ENCODE data around the gene PLEKHF1.

The PLEKHF1 gene

DNA sequence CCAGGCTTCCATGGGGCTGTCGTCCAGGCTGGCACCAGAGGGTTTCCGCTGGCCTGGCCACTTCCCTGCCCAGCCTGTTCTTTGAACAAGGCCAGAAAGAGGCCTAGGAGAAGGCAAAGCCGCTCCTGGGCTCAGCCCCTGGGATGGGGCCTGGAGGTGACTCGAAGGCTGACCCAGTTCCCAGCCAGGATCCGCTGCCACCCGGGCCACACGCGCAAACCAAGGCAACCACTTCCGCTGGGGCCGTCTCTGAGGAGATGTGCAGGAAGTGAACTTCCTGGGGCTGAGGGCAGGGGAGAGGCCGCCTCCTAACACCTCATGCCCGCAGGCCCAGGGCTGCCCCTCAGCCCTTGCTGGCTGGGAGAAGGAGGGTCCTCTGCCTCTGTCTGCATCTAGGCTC lies 15.2 kb downstream of the PLEKHF1 start:
- Histone ChIP-seq H3K4ac (ENCODE audit: low read depth, low read length) (no peak overlapping the region), H3K9ac (ENCODE audit: low read length) (no peak overlapping the region), H3K18ac (ENCODE audit: low read length) (no peak overlapping the region), H3K4me3 (ENCODE audit: low read depth, low read length) (no peak overlapping the region), H2BK120ac (ENCODE audit: insufficient read depth, low read length, poor library complexity) (no peak overlapping the region), H3K9me3 (ENCODE audit: insufficient read depth, low read depth, low read length) (no peaks in the 10 kb centered on the region), H2AK5ac (ENCODE audit: low read length) (no peak overlapping the region), H2BK12ac (ENCODE audit: low read length) (no peak overlapping the region), H3K4me2 (ENCODE audit: low read length) (no peak overlapping the region), H3K14ac (ENCODE audit: low read length) (no peak overlapping the region), H4K8ac (ENCODE audit: low read depth, low read length) (no peak overlapping the region), H3K36me3 (ENCODE audit: control insufficient read depth in 1 of 2, insufficient read depth in 2 of 2, low read length in 2 of 2) (peaks cover 12 to 13% of the 10 kb centered on the region in 2 experiments), H3K23ac (ENCODE audit: low read length) (no peak overlapping the region), H4K91ac (ENCODE audit: low read depth, low read length) (no peak overlapping the region), H2BK5ac (ENCODE audit: low read depth, low read length, poor library complexity) (no peak overlapping the region), H3K79me2 (ENCODE audit: control insufficient read depth, insufficient read depth, low read length, poor library complexity) (no peaks in the 10 kb centered on the region), H3K79me1 (ENCODE audit: low read length) (no peaks in the 10 kb centered on the region), H4K12ac (ENCODE audit: low read depth, low read length) (no peak overlapping the region), H3K27ac (ENCODE audit: low read depth, low read length) (no peak overlapping the region), H3K27me3 (ENCODE audit: insufficient read depth, low read length) (no peaks in the 10 kb centered on the region), H2AFZ (ENCODE audit: insufficient read depth, low read length, poor library complexity) (no peak overlapping the region), H3K4me1 (ENCODE audit: control insufficient read depth in 1 of 2, insufficient read depth in 2 of 2, low read length in 2 of 2) (peaks cover 4% of the 10 kb centered on the region in 2 experiments)
- no peak for DNase-seq
- no CpG with 5 or more reads among the region's 12 CpGs for WGBS (ENCODE audit: extremely low coverage, insufficient coverage, insufficient read length)

- Histone ChIP-seq H4K8ac (ENCODE audit: low read depth, low read length) (no peak overlapping the region), H3K9ac (ENCODE audit: low read length) (no peak overlapping the region), H3K79me1 (ENCODE audit: low read length) (no peaks in the 10 kb centered on the region), H3K4me1 (ENCODE audit: control insufficient read depth in 1 of 2, insufficient read depth in 2 of 2, low read length in 2 of 2) (peaks cover 4% of the 10 kb centered on the region in 2 experiments), H3K4me3 (ENCODE audit: low read depth, low read length) (no peak overlapping the region), H3K4me2 (ENCODE audit: low read length) (no peak overlapping the region), H3K27me3 (ENCODE audit: insufficient read depth, low read length) (no peaks in the 10 kb centered on the region), H3K14ac (ENCODE audit: low read length) (no peak overlapping the region), H3K9me3 (ENCODE audit: insufficient read depth, low read depth, low read length) (no peaks in the 10 kb centered on the region), H2BK12ac (ENCODE audit: low read length) (no peak overlapping the region), H3K36me3 (ENCODE audit: control insufficient read depth in 1 of 2, insufficient read depth in 2 of 2, low read length in 2 of 2) (peaks cover 7 to 9% of the 10 kb centered on the region in 2 experiments), H2BK120ac (ENCODE audit: insufficient read depth, low read length, poor library complexity) (no peak overlapping the region), H2AFZ (ENCODE audit: insufficient read depth, low read length, poor library complexity) (no peak overlapping the region), H3K4ac (ENCODE audit: low read depth, low read length) (no peak overlapping the region), H3K23ac (ENCODE audit: low read length) (no peak overlapping the region), H2BK5ac (ENCODE audit: low read depth, low read length, poor library complexity) (no peak overlapping the region), H4K91ac (ENCODE audit: low read depth, low read length) (no peak overlapping the region), H2AK5ac (ENCODE audit: low read length) (no peak overlapping the region), H3K18ac (ENCODE audit: low read length) (no peak overlapping the region), H4K12ac (ENCODE audit: low read depth, low read length) (no peak overlapping the region), H3K79me2 (ENCODE audit: control insufficient read depth, insufficient read depth, low read length, poor library complexity) (no peaks in the 10 kb centered on the region), H3K27ac (ENCODE audit: low read depth, low read length) (no peak overlapping the region)
- DNase-seq = no peak
- WGBS (ENCODE audit: extremely low coverage, insufficient coverage, insufficient read length) = no CpG with 5 or more reads among the region's 7 CpGs
Observed at GRCh38 chr19:29680937-29681336, 15.7 kb downstream of the PLEKHF1 start.

DNA sequence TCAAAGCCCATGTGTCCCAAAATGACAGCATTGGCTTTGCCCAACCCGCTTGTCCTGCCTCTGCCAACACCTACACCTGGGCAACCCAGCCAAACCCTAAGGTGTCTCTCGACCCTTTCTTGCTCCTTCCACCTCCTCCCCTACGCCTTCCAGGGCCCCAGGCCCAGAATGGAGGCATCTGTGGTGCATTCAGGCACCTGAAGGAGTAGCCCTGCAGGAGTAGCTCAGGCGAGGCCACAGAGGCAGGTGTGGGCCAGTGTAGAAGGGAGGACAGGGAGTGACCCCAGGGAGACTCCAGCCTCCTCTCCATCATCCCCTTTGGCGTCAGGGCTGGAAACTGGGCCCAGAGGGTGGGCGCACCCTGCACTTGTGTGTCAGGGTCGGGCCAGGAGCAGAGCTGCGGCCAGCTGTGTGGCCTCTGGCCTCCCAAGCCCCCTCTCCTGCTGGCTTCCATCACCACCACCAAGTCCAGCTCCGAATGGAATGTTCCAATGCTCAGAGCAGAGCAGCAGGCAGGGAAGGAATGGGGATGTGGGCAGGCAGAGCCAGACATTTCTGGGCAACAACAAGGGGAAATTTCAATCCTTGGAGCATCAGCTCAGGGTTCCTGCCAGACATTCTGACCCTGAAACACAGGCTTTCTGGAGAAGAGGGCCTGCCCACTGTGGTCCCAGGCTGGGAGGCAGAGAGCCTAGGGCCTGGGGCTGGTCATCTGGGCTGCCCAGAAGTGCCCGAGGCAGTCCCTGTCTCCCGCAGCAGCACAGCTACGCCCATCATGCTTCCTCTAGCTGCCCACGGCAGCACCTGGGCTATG lies 16.4 kb downstream of the PLEKHF1 start:
- Histone ChIP-seq H3K4me3 (ENCODE audit: low read depth, low read length) (no peak overlapping the region), H3K9me3 (ENCODE audit: insufficient read depth, low read depth, low read length) (no peaks in the 10 kb centered on the region), H3K79me2 (ENCODE audit: control insufficient read depth, insufficient read depth, low read length, poor library complexity) (no peaks in the 10 kb centered on the region), H3K4ac (ENCODE audit: low read depth, low read length) (no peak overlapping the region), H3K79me1 (ENCODE audit: low read length) (no peaks in the 10 kb centered on the region), H3K4me2 (ENCODE audit: low read length) (no peak overlapping the region), H2BK120ac (ENCODE audit: insufficient read depth, low read length, poor library complexity) (no peak overlapping the region), H4K12ac (ENCODE audit: low read depth, low read length) (no peak overlapping the region), H3K4me1 (ENCODE audit: control insufficient read depth in 1 of 2, insufficient read depth in 2 of 2, low read length in 2 of 2) (peaks cover 4% of the 10 kb centered on the region in 2 experiments), H3K14ac (ENCODE audit: low read length) (no peak overlapping the region), H3K27ac (ENCODE audit: low read depth, low read length) (no peak overlapping the region), H2BK12ac (ENCODE audit: low read length) (no peak overlapping the region), H2BK5ac (ENCODE audit: low read depth, low read length, poor library complexity) (no peak overlapping the region), H3K36me3 (ENCODE audit: control insufficient read depth in 1 of 2, insufficient read depth in 2 of 2, low read length in 2 of 2) (peaks cover 3 to 7% of the 10 kb centered on the region in 2 experiments), H3K23ac (ENCODE audit: low read length) (no peak overlapping the region), H4K91ac (ENCODE audit: low read depth, low read length) (no peak overlapping the region), H3K27me3 (ENCODE audit: insufficient read depth, low read length) (no peaks in the 10 kb centered on the region), H2AK5ac (ENCODE audit: low read length) (no peak overlapping the region), H4K8ac (ENCODE audit: low read depth, low read length) (no peak overlapping the region), H3K18ac (ENCODE audit: low read length) (no peak overlapping the region), H2AFZ (ENCODE audit: insufficient read depth, low read length, poor library complexity) (no peak overlapping the region), H3K9ac (ENCODE audit: low read length) (no peak overlapping the region)
- DNase-seq = peak in 1 of 2 donors; percentile 59
- no CpG with 5 or more reads among the region's 13 CpGs for WGBS (ENCODE audit: extremely low coverage, insufficient coverage, insufficient read length)

- WGBS (ENCODE audit: extremely low coverage, insufficient coverage, insufficient read length) = no CpG with 5 or more reads among the region's 16 CpGs
- no peaks in the 10 kb centered on the region for H3K9me3 ChIP-seq (ENCODE audit: insufficient read depth, low read depth, low read length)
- H2BK5ac ChIP-seq (ENCODE audit: low read depth, low read length, poor library complexity) = no peak overlapping the region
- no peak overlapping the region for H4K12ac ChIP-seq (ENCODE audit: low read depth, low read length)
- no peak overlapping the region for H4K8ac ChIP-seq (ENCODE audit: low read depth, low read length)
- no peak overlapping the region for H2BK120ac ChIP-seq (ENCODE audit: insufficient read depth, low read length, poor library complexity)
- H3K4me2 ChIP-seq (ENCODE audit: low read length) = no peak overlapping the region
- H3K4ac ChIP-seq (ENCODE audit: low read depth, low read length) = no peak overlapping the region
- H3K4me3 ChIP-seq (ENCODE audit: low read depth, low read length) = no peak overlapping the region
- H2AK5ac ChIP-seq (ENCODE audit: low read length) = no peak overlapping the region
- no peaks in the 10 kb centered on the region for H3K79me1 ChIP-seq (ENCODE audit: low read length)
- H3K4me1 ChIP-seq (ENCODE audit: control insufficient read depth in 1 of 2, insufficient read depth in 2 of 2, low read length in 2 of 2) = peaks cover 4% of the 10 kb centered on the region in 2 experiments
- H3K18ac ChIP-seq (ENCODE audit: low read length) = no peak overlapping the region
- H3K9ac ChIP-seq (ENCODE audit: low read length) = no peak overlapping the region
- H3K27me3 ChIP-seq (ENCODE audit: insufficient read depth, low read length) = no peaks in the 10 kb centered on the region
- H3K79me2 ChIP-seq (ENCODE audit: control insufficient read depth, insufficient read depth, low read length, poor library complexity) = no peaks in the 10 kb centered on the region
- no peak overlapping the region for H3K14ac ChIP-seq (ENCODE audit: low read length)
- H4K91ac ChIP-seq (ENCODE audit: low read depth, low read length) = no peak overlapping the region
- DNase-seq = no peak
- H3K27ac ChIP-seq (ENCODE audit: low read depth, low read length) = no peak overlapping the region
- H2BK12ac ChIP-seq (ENCODE audit: low read length) = no peak overlapping the region
- peaks cover 0 to under 1% of the 10 kb centered on the region in 2 experiments for H3K36me3 ChIP-seq (ENCODE audit: control insufficient read depth in 1 of 2, insufficient read depth in 2 of 2, low read length in 2 of 2)
- no peak overlapping the region for H3K23ac ChIP-seq (ENCODE audit: low read length)
- no peak overlapping the region for H2AFZ ChIP-seq (ENCODE audit: insufficient read depth, low read length, poor library complexity)
Observed at GRCh38 chr19:29682236-29682895, 17.1 kb downstream of the PLEKHF1 start.

All from trophoblast cell (in vitro differentiated cells and primary cell).